CD8-positive, alpha-beta memory T cell (primary cell): Measurements from ENCODE around the gene FEM1B. TPM values are rescaled to one million over a fixed set of nuclear protein-coding genes. Genes with fewer than 3 reads are reported as not detected.

Experiments used
- CTCF ChIA-PET: fragments of 350-600 bp; sonication (Branson Sonifier 250); formaldehyde crosslinking; loops from one replicate; lab custom pipeline; 2021; ENCODE audit warnings: antibody characterized with exemption; lab: Charles Lee
- POLR2A ChIA-PET: fragments of 350-600 bp; sonication (Branson Sonifier 250); formaldehyde crosslinking; loops from one replicate; lab custom pipeline; 2021; ENCODE audit warnings: antibody characterized with exemption; lab: Charles Lee
- DNase-seq, 5 donors: peaks; one replicate each; pipeline versions ENCODE4 v3.0.0 to v3.0.0-alpha.2; 2020 to 2022; ENCODE audit warnings: mixed read lengths in 1 of 5
- H3K27ac ChIP-seq: one replicate; pipeline ENCODE4 v1.7.0; 2013; ENCODE audit warnings: low read depth, mild to moderate bottlenecking, low read length, moderate library complexity
- H3K27me3 ChIP-seq: 2 replicates; pipeline ENCODE4 v1.7.0; 2013; ENCODE audit warnings: low read length, mild to moderate bottlenecking; ENCODE audit not compliant: insufficient read depth, poor library complexity, severe bottlenecking
- H3K36me3 ChIP-seq: 2 replicates; pipeline ENCODE4 v1.7.0; 2013; ENCODE audit warnings: mild to moderate bottlenecking, low read length, moderate library complexity; ENCODE audit not compliant: insufficient read depth
- H3K4me1 ChIP-seq: 2 replicates; pipeline ENCODE4 v1.7.0; 2013; ENCODE audit warnings: mild to moderate bottlenecking, low read length, moderate library complexity; ENCODE audit not compliant: insufficient read depth
- H3K4me3 ChIP-seq: 2 replicates; pipeline ENCODE4 v1.7.0; 2013; ENCODE audit warnings: mild to moderate bottlenecking, low read length
- H3K9me3 ChIP-seq: 2 replicates; pipeline ENCODE4 v1.7.0; 2013; ENCODE audit warnings: mild to moderate bottlenecking, low read length
- H3K27ac Mint-ChIP-seq, 8 donors: one replicate each; pipeline ENCODE4 v1.8.0; 2020 to 2021; ENCODE audit warnings: mixed read lengths in 8 of 8, mild to moderate bottlenecking in 6 of 8, inconsistent platforms in 3 of 8, moderate library complexity in 3 of 8
- H3K27me3 Mint-ChIP-seq, 2 donors: one replicate each; pipeline ENCODE4 v1.8.0; 2020 to 2021; ENCODE audit warnings: mixed read lengths in 2 of 2, mild to moderate bottlenecking in 1 of 2, moderate library complexity in 1 of 2
- H3K36me3 Mint-ChIP-seq, 3 donors: one replicate each; pipeline ENCODE4 v1.8.0; 2020 to 2021; ENCODE audit warnings: mixed read lengths in 3 of 3, inconsistent platforms in 1 of 3, mild to moderate bottlenecking in 1 of 3
- H3K4me1 Mint-ChIP-seq, 3 donors: one replicate each; pipeline ENCODE4 v1.8.0; 2020 to 2021; ENCODE audit warnings: mixed read lengths in 3 of 3, inconsistent platforms in 1 of 3, mild to moderate bottlenecking in 1 of 3
- H3K4me3 Mint-ChIP-seq, 7 donors: one replicate each; pipeline ENCODE4 v1.8.0; 2020 to 2021; ENCODE audit warnings: mixed read lengths in 7 of 7, mild to moderate bottlenecking in 6 of 7, moderate library complexity in 4 of 7, inconsistent platforms in 2 of 7
- H3K9me3 Mint-ChIP-seq, 5 donors: one replicate each; pipeline ENCODE4 v1.8.0; 2020 to 2022; ENCODE audit warnings: mixed read lengths in 5 of 5, mild to moderate bottlenecking in 3 of 5, moderate library complexity in 2 of 5, inconsistent platforms in 1 of 5
- polyA plus RNA-seq: library from polyadenylated mRNA; unstranded; fragments of 300-500 nt; fragmentation: Illumina TruSeq; gene quantifications from one replicate; pipeline ENCODE4 v1.2.3, GENCODE V29; 2021
- total RNA-seq, 2 experiments: library from RNA; stranded (reverse); gene quantifications; one replicate each; pipeline ENCODE4 v1.2.3, GENCODE V29; 2021

FEM1B gene
- total RNA-seq (10 to 100 TPM; 37.7 to 39.6 TPM), polyA plus RNA-seq (16.9 TPM)

GRCh38 chr15:68277603-68278344, at the start of gene FEM1B:
FEM1B (plus strand) TSS chr15:68277745; CDS start chr15:68278418, 673 bp downstream.
- H3K36me3 Mint-ChIP-seq, result peaks cover 0 to 28% (median 1%) of the 10 kb centered on the region in 3 donors
- DNase-seq, result peak; percentile 80 to 92 (median 91)
- Histone ChIP-seq H3K4me3 (peak within 1 kb of the TSS; percentile 85), H3K27ac (peak within 1 kb of the TSS; percentile 89), H3K4me1 (peaks cover 41% of the 10 kb centered on the region), H3K36me3 (no peaks in the 10 kb centered on the region), H3K9me3 (no peaks in the 10 kb centered on the region), H3K27me3 (no peaks in the 10 kb centered on the region)
- ChIA-PET CTCF (interaction anchor here (0.8 to 2.2 kb wide), 8 partner anchors 13 to 81 kb away, joined by 3 to 13 read pairs (median 4); partner anchors contain the start of gene CLN6), POLR2A (interaction anchor here (0.6 to 1.8 kb wide), 11 partner anchors 10 to 1212 kb away, joined by 3 to 11 read pairs (median 4); partner anchors contain the start of genes C15orf61, CLN6, MAP2K5 and SMAD3)
- no peaks in the 10 kb centered on the region for H3K9me3 Mint-ChIP-seq
- peak within 1 kb of the TSS; percentile 83 to 96 (median 94) for H3K4me3 Mint-ChIP-seq
- H3K27me3 Mint-ChIP-seq, result no peaks in the 10 kb centered on the region
- peaks cover 56 to 62% (median 57%) of the 10 kb centered on the region in 3 donors for H3K4me1 Mint-ChIP-seq
- H3K27ac Mint-ChIP-seq, result peak within 1 kb of the TSS; percentile 95 to 100 (median 98)

GRCh38 chr15:68228143-68228970, 49.2 kb upstream of the FEM1B start:
- H3K27ac ChIP-seq, result peak overlapping the region; percentile 72
- peaks cover 0 to 3% (median 0%) of the 10 kb centered on the region in 3 donors for H3K36me3 Mint-ChIP-seq
- no peaks in the 10 kb centered on the region for H3K9me3 Mint-ChIP-seq
- H3K27ac Mint-ChIP-seq, result peak overlapping the region; percentile 9 to 95 (median 62)
- POLR2A ChIA-PET, result no interaction called here
- no peaks in the 10 kb centered on the region for H3K27me3 ChIP-seq
- peak overlapping the region; percentile 81 to 95 (median 88) for H3K4me3 Mint-ChIP-seq
- H3K4me1 Mint-ChIP-seq, result peaks cover 29 to 42% (median 39%) of the 10 kb centered on the region in 3 donors
- H3K27me3 Mint-ChIP-seq, result peaks cover 3 to 4% of the 10 kb centered on the region in 2 donors
- CTCF ChIA-PET, result interaction anchor here (1.4 to 3.8 kb wide), 3 partner anchors 8 to 49 kb away, joined by 3 to 11 read pairs (median 4); partner anchors contain the start of gene FEM1B
- H3K9me3 ChIP-seq, result no peaks in the 10 kb centered on the region
- peak overlapping the region; percentile 90 for H3K4me3 ChIP-seq
- no peaks in the 10 kb centered on the region for H3K36me3 ChIP-seq
- H3K4me1 ChIP-seq, result peaks cover 17% of the 10 kb centered on the region
- DNase-seq, result no peak

GRCh38 chr15:68228971-68229385, 48.6 kb upstream of the FEM1B start:
- CTCF ChIA-PET, result interaction anchor here (1.4 to 3.8 kb wide), 3 partner anchors 8 to 49 kb away, joined by 3 to 11 read pairs (median 4); partner anchors contain the start of gene FEM1B
- Mint-ChIP-seq H3K36me3 (peaks cover 0 to 3% (median 0%) of the 10 kb centered on the region in 3 donors), H3K4me1 (peaks cover 29 to 42% (median 39%) of the 10 kb centered on the region in 3 donors), H3K4me3 (peak overlapping the region; percentile 81 to 95 (median 88)), H3K9me3 (no peaks in the 10 kb centered on the region), H3K27me3 (peaks cover 6 to 10% of the 10 kb centered on the region in 2 donors), H3K27ac (peak overlapping the region in 7 of 8 donors; percentile 9 to 95 (median 63))
- H3K4me3 ChIP-seq, result peak overlapping the region; percentile 90
- POLR2A ChIA-PET, result interaction anchor here (1.1 kb wide), 1 partner anchor 49 kb away, joined by 11 read pairs; the partner anchor contains the start of gene FEM1B
- H3K36me3 ChIP-seq, result no peaks in the 10 kb centered on the region
- no peaks in the 10 kb centered on the region for H3K27me3 ChIP-seq
- peaks cover 17% of the 10 kb centered on the region for H3K4me1 ChIP-seq
- no peak for DNase-seq
- H3K27ac ChIP-seq, result peak overlapping the region; percentile 72
- no peaks in the 10 kb centered on the region for H3K9me3 ChIP-seq

GRCh38 chr15:68229386-68230156, 48.0 kb upstream of the FEM1B start, which contains the start of gene CLN6:
CLN6 (minus strand) TSS chr15:68229728; CDS start chr15:68229584, 144 bp downstream.
- DNase-seq, result peak; percentile 75 to 87 (median 82)
- H3K27ac ChIP-seq, result peak within 1 kb of the TSS; percentile 72
- H3K36me3 ChIP-seq, result no peaks in the 10 kb centered on the region
- Mint-ChIP-seq H3K4me3 (peak within 1 kb of the TSS; percentile 91 to 96 (median 93)), H3K9me3 (no peaks in the 10 kb centered on the region), H3K4me1 (peaks cover 28 to 38% (median 37%) of the 10 kb centered on the region in 3 donors), H3K27ac (peak within 1 kb of the TSS; percentile 74 to 95 (median 94)), H3K36me3 (peaks cover 0 to 3% (median 0%) of the 10 kb centered on the region in 3 donors), H3K27me3 (peaks cover 7 to 10% of the 10 kb centered on the region in 2 donors)
- peak within 1 kb of the TSS; percentile 90 for H3K4me3 ChIP-seq
- ChIA-PET CTCF (interaction anchor here (1.2 to 3.8 kb wide), 4 partner anchors 9 to 48 kb away, joined by 3 to 11 read pairs (median 4); partner anchors contain the start of gene FEM1B), POLR2A (interaction anchor here (1.1 kb wide), 1 partner anchor 48 kb away, joined by 11 read pairs; the partner anchor contains the start of gene FEM1B)
- no peaks in the 10 kb centered on the region for H3K9me3 ChIP-seq
- peaks cover 17% of the 10 kb centered on the region for H3K4me1 ChIP-seq
- H3K27me3 ChIP-seq, result no peaks in the 10 kb centered on the region

- peaks cover 20 to 30% (median 28%) of the 10 kb centered on the region in 3 donors for H3K4me1 Mint-ChIP-seq
Observed at GRCh38 chr15:68230157-68231100, 47.1 kb upstream of the FEM1B start.

More at GRCh38 chr15:68230157-68231100, 47.1 kb upstream of the FEM1B start:
- Mint-ChIP-seq H3K36me3 (peaks cover 0 to 3% (median 0%) of the 10 kb centered on the region in 3 donors), H3K27ac (peak overlapping the region; percentile 66 to 95 (median 92)), H3K27me3 (peaks cover 8 to 10% of the 10 kb centered on the region in 2 donors), H3K9me3 (no peaks in the 10 kb centered on the region), H3K4me3 (peak overlapping the region; percentile 91 to 96 (median 93))
- ChIA-PET POLR2A (interaction anchor here (1.1 kb wide), 1 partner anchor 47 kb away, joined by 3 read pairs; the partner anchor contains the start of gene FEM1B), CTCF (interaction anchor here (1.2 to 3.8 kb wide), 2 partner anchors 22 to 47 kb away, joined by 4 to 11 read pairs; partner anchors contain the start of gene FEM1B)
- no peaks in the 10 kb centered on the region for H3K27me3 ChIP-seq
- peak overlapping the region; percentile 90 for H3K4me3 ChIP-seq
- no peaks in the 10 kb centered on the region for H3K9me3 ChIP-seq
- no peak for DNase-seq
- H3K4me1 ChIP-seq, result peaks cover 17% of the 10 kb centered on the region
- H3K27ac ChIP-seq, result peak overlapping the region; percentile 72
- H3K36me3 ChIP-seq, result no peaks in the 10 kb centered on the region
